HG03457 (cell line): ENCODE data around the gene SARNP.
A peak's percentile ranks its signal among the peaks of the same experiment; 100 is the strongest.

Experiments used
- ATAC-seq: cut with Tn5 transposase; IDR thresholded peaks from one replicate; pipeline ENCODE4 v1.9.1; 2021; ENCODE audit warnings: moderate number of reproducible peaks; ENCODE audit not compliant: unreplicated experiment

SARNP gene

DNA sequence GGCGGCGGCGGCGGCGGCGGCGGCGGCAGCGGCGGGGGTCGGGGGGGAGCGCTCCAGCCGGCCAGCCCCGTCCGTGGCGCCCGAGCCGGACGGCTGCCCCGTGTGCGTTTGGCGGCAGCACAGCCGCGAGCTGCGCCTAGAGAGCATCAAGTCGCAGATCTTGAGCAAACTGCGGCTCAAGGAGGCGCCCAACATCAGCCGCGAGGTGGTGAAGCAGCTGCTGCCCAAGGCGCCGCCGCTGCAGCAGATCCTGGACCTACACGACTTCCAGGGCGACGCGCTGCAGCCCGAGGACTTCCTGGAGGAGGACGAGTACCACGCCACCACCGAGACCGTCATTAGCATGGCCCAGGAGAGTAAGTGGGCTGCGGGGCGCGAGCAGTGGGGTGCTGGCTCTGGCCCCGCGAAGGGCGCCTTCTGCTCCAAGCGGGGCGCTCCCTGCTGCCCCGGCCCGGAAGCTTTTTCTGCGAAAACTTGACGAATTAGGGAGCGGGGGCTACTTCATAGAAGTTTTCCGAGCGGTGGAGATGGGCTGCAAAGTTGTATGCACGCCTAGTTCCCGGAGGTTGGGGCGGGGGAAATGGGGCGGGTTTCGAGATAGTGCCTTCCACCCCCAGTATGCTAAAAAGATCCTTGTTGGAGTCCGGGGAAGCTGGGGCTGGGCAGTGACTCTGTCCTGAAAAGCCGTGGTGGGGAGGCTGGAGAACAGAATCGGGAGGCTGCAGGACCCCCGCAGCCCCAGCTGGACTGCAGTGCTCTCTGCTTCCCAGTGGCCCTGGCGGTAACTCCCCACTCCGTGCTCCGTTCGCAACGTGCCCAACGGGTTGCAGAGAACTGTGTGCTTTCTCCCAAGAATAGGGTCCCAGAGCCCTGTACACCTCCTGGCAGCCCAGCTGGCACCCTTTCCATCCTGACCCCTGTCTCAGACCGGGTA, 73.9 kb downstream of the SARNP start:
- ATAC-seq = peak; percentile 37

DNA sequence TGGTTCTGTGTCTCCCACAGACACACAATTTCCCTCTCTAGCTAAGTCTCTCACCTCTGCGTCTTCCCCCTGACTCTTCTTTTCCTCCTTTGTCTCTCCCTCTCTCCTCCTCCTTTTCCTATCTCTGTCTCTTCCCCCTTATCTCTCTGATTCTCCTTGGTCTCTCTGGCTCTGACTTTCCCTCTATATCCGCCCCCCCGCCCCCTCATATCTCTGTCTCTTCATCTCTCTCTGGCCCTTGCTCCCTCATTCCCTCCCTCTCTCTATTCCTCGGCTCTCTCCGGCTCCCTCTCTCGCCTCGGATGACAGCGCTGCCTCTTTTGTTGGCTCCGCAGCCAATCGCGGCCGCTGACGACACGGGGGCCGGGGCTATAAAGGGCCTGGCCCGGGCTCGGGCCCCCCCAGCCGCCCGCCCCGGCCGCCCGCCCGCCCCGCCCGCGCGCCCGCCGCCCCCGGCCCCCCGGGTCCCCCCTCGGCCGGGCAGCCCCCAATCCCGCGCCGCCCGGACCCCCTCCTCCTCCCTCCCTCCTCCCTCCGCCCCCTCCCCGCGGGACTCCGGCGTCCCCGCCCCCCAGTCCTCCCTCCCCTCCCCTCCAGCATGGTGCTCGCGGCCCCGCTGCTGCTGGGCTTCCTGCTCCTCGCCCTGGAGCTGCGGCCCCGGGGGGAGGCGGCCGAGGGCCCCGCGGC, 74.7 kb downstream of the SARNP start, which contains the start of gene GDF11:
GDF11 (plus strand) TSS at position 404 of the 687 bp plus-strand sequence; CDS start at position 599, 195 bp downstream.
- peak; percentile 24 for ATAC-seq

DNA sequence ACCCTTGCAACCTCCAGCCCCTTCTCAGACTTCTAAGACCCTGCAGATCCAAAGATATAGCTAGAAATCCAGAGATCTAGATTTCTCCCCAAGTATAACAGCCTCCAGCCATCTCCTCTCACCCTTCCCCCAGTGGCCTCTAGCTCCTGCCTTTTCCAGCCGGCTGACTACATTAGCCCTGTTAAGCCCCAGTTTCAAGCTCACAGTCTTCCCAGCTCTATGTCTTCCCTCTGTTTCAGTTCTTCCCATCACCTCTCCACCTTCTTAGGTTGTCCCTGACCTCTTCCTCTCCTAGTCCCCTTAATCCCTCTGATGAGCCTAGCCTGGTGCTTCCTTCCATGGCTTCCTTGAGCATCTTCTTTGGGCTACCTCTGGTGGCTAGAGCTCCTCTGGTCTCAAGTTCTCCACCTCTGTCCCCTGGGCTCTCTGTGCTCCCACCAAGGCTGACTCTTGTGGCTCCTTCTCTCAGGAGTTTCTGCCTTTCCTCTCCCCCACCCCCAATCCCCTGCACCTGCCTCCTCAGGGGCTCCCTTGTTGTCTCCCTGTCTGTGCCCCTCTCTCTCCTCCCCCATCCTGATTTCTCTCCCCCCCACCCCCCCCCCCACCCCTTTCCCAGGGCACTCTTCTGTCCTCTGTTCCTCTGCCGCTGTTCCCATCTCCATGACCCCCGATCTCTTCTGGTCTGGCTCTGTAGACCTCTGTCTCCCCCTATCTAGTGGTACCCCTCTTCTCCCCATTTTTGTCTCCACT, 75.4 kb downstream of the SARNP start:
- ATAC-seq = no peak

DNA sequence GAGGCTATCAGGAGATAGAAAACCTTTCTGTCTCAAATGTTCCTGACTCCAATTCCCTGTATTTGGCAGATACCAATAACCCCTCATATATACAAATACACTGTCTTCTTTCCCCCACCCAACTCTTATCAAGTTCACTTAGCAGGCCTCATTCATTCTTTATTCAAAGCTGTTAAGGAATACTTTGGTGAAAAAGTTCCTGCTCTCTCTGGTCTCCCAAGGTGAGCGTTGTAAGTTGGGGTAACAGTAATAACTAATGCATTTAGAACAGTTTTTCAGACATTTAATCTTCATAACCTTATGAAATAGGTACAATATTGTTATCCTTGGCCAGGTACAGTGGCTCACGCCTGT, 78.5 kb downstream of the SARNP start:
- ATAC-seq = no peak

DNA sequence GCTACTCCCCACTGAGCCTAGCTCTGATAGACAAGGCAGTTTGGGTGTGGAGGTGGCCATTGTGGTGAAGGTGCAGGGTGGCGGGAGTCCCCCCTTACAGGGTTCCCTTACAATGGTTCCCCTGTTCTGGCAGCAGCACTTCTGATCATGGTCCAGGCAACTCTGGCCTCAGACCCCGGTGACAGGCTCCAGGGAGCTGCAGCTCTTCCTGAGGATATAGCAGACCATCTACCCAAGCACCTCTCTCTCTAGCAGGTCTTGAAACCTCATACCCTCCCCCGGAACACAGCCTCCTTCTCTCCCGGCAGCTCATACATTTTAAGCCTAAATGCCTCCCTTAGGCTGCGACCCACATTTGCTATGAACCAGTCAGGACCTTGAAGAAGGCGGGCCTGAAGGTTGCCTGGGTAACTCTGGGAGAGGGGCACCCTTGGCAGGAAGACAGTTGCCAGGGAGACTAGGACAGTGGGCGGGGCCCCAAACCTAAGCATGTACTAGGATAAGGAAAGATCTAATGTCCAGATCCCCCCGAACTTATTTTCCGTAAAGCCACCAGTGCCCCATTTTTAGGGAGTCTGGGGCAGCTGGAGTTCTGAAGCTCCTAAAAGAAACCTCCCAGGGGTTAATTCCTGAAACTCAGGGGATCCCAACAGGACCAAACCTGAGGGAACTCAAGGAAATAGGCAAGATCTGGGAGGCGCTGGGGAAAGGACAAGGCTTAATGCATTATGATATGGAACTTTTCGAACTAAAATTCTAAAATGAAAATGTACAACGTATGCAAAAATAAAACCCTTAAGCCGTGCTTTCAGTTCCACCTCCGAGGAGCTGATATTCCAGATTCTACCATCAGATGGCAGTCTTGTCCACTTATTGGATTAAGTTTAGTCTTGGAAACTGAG, 79.2 kb downstream of the SARNP start:
- ATAC-seq = peak; percentile 66

DNA sequence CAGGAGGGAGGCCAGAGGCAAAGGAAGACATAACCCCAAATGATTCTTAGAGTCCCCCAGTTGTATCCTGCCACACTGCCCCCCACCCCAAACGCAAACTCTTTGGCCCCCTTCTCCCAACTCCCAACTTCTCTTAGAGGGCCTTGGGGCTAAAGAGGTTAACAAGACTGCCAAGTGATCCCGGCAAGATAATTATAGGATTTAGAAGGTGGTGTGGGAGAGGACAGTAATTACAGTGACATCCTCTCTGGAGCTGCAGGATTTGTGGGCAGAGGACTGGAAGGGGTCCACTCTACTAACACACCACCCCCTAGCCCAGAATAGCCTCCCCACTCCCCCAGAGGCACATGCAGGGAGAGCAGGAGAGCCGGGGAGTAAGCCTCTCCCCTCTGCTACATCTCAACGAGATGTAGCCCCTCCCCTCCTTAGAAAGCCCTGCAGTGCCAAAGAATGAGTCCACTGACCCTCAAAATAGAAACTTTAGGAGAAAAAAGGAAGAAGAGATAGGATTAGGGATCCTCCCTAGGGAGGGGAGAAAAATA, 79.9 kb downstream of the SARNP start:
- ATAC-seq = no peak

DNA sequence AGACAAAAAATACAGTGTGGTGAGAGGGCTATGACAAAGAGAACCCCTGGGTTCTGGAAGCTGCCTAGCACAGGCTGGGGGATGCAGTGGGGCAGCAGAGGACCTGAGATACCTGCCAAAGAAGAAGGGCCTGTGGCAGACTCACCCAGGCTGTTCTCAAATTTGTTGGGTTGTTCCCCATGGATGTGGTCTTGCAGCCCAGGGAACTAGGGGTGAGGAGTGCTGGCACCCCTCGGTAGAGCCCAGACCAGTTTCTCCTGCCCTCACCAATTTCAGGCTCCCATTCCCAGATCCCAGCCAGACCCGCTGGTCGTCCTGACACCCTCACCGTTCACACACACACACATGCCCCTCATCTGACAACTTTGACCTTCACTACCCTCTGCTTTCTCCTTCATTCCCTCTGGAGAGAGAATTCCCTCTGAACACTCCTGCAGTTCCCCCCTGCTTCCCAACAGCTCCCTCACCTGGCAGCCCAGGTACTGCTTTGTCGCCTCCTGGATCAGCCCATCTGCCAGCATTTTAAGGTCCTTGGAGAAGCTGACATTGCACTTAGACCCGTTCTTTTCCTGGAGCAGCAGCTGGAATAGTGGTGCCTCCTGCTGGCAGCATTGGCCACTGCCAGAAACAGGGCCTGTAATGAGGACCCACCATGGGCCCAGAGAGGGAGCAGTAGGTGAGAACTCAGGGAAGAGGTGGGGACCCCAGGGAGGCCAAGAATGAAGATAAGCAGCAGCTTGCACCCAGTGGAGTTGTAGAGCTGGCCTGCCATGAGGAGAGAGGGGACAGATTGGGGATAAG, 80.5 kb downstream of the SARNP start:
- ATAC-seq = no peak

- no peak for ATAC-seq
Observed at GRCh38 chr12:55736076-55736475, 81.4 kb downstream of the SARNP start.

GRCh38 chr12:55734595-55734994, 82.9 kb downstream of the SARNP start:
- ATAC-seq = no peak

- no peak for ATAC-seq
Observed at GRCh38 chr12:55733858-55734257, 83.7 kb downstream of the SARNP start.

- no peak for ATAC-seq
Observed at GRCh38 chr12:55733021-55733555, 84.4 kb downstream of the SARNP start.

- ATAC-seq = no peak
Observed at GRCh38 chr12:55732288-55732687, 85.2 kb downstream of the SARNP start.

- peak; percentile 35 for ATAC-seq
Observed at GRCh38 chr12:55729819-55730818, 87.4 kb downstream of the SARNP start.

DNA sequence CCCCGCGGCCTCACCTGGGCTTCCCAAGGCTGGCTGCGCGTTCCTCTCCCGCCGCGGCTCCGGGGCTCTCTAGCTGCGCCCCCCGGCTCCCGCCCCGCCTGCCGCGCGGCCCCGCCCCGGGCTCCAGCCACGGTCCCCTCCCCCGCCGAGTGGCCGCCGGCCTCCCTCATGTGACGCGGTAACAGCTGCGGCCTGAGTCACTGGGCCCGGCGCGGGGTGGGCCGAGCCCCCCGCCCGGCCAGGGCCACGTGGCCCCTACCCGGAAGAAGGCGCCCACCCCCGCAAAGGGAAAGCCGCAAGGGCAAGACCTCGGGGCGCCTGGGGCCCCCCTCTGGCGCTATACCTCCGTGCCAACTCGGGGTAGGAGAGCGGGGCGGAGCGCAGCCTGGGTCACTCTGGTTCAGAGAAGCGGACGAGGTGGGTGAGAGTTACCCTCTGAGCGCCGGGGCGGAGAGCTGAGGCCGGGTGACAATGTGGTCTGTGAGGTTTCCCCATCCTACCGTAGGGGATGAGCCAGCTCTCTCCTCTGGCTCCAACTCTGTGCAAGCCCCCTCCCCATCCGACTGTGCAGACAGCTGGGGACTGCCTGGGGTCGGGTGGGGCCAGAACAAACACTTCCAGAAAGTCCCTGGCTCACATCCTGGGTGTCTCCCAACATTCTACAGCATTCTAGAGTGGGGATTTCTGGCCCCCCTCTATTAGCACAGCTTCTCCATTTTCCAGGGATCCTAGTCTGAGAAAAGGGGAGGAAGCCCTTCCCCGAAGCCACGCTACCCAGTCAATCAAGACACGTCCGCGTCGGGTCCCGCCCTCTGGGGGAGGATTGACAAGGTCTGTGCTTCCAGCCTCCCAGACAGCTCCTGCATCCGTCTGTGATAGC, 88.3 kb downstream of the SARNP start, which contains the start of gene CD63:
CD63 (minus strand) TSS at position 71 of the 880 bp plus-strand sequence. CDS start 668 bp downstream, outside the sequence.
- ATAC-seq = peak; percentile 53

- peak; percentile 20 for ATAC-seq
Observed at GRCh38 chr12:55728186-55728938, 89.2 kb downstream of the SARNP start.

DNA sequence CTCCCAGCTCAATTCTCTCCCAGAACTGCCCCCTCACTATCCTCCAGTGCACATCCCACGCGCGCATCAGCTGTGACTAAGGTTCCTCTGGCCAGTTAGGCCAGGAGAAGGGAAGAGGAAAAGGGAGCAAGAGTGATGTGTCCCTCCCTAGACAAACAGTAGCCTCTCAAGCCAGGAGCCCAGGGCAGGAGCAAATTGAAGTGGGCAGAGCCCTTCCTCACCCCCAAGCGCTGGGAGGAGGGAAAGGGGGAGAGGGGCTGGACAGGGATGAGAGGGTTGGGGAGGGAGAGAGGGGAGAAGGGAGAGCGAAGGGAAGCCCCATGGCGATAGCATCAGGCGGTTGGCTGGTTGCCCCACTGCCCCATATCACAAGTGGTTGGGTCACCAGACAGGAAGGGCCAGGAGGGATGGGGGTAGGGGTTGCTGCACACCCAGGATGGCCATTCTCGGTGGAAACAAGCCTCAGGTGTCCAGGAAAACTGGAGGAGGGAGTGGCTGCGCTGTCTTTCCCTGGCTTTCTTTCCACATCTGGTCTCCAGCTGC, 89.8 kb downstream of the SARNP start:
- ATAC-seq = no peak
